ENCODE results near the gene FBXO21.
"Not testable (repeated sequence)": the region's sequence is repeated elsewhere in the genome, so short reads cannot be mapped to it uniquely, and the experiment has no call there.

FBXO21 gene

DNA sequence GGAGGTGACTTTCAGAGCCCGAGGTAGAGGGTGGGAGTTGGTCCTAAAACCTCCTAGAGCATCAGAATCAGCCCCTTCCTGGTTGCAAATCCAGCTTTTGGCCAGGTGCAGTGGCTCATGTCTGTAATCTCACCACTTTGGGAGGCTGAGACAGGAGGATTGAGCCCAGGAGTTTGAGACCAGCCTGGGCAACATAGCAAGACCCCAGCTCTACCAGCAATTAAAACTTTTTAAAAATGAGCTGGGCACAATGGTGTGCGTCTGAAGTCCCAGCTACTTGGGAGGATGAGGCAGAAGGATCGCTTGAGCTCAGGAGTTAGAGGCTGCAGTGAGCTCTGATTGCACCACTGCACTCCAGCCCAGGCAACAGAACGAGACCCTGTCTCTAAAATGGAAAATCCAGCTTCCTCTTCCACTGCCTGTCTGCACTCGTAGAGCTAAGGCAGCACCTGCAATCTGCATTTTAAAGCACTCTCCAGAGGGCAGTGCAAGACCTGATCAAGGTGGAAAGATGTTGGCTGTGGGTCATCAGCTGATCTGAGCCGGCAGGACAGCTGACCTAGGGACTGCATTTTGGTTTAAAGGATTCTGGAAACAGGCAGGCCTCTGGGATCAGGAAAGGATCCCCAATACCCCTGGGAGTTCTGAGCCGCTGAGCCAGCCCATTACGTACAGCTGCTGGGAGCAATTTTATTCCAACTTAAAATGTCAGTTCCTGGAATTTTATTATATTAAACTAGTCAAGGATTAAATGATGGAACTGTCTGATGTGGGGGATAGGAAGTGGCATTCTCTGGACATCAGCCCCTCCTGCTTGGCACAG lies 89.2 kb downstream of the FBXO21 start:
- DNase-seq = no peak

GRCh38 chr12:117100251-117100650 lies 90.0 kb downstream of the FBXO21 start:
- DNase-seq = no peak

DNA sequence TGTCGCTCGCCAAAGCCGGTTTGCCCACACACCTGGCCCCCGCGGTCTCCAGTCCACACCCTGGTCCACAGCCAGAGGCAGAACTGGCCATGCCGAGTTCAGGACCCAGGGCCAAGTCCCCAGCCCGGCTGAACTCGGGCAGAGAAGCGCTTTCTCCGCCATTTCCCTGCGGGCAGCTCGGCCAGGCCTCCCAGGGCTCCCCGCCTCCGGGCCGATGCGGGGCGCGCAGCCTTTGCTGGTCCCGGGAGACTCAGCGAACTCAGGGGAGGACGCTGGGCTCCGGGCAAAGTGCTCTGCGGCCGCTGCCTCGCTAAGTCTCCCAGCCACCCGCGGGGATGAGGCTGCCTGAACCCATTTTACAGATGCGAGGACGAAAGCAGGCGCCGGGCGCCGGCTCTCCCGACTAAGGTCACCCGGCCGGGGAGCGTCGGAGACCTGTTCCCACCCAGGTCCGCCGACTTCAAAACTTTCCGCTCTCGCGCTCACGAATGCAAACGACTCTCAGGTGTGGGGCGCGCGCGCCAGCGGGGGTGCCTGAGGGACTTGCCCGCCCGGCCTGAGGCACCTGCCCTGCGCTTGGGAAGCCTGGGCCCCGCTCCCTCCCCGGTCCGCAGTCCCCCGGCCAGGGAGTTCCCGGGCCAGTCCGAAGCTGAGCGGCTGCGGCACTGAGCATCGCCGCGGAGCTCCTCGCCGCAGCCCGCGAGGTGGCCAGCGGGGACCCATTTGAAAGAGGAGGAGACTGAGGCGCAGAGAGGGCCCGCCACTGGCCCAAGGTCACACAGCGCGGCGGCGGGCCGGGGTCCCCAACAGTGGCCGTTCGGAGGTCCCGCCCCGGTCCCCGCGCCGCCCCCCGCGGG lies 91.7 kb downstream of the FBXO21 start:
- DNase-seq = no peak

- DNase-seq = no peak
These were observed 92.3 kb downstream of the FBXO21 start for GRCh38 chr12:117098024-117098360.

DNA sequence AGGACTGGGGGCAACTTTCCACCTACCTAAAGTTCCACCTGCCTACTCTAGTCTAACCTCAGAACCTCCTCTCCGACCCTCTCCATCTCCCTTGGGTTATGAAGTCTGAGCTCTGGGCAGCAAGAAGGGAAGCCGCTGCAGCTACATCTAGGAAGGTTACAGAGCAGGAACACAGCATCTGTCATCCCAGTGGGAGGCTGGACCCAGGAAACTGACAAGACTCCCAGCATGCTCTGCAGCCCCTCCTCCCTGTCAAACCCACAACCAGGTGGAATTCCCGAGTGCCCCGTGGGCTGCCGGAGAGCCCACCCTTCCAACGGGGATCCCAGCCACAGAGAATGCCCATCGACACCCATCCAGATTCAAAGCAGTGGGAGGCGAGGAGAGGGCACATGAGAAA lies 93.1 kb downstream of the FBXO21 start:
- DNase-seq = peak; percentile 34

- DNase-seq = no peak
These were observed 93.7 kb downstream of the FBXO21 start for GRCh38 chr12:117096501-117097042.

GRCh38 chr12:117095191-117095590 lies 95.1 kb downstream of the FBXO21 start:
- DNase-seq = not testable (repeated sequence)

DNA sequence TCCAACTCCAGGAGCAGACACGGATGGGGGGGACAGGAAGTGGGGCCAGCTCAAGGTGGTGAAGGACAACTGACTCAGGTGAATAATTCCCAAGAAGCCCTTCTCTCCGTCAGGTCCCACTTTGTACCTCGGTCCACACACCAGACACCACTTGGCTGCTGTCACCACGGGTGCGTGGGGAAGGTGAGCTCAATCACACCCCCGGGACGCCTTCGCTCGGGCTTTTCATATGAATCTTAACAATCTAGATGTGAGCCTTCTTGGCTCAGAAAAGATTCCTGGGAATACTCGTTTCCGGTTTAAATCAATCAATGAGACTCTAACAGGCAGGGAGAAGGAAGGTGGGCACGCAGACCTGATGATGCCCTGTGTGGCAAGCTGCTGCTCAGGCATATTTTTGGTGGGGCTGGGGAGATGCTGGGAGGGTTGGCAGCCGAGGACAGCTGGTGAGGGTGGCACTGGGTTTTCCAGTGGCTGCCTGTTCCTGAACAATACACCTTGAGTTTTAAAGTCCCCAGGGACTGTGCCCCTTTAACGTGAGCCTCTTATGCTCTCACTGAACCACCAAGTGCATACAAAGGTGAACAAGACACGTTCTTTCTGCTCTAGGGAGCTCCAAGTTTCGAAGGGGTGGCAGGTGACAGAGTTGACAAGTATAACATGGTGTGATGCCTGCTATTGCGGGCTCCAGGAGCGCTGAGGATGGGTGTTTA lies 96.2 kb downstream of the FBXO21 start:
- DNase-seq = no peak

- DNase-seq = no peak
These were observed 96.8 kb downstream of the FBXO21 start for GRCh38 chr12:117093431-117093830.

GRCh38 chr12:117092886-117093285 lies 97.4 kb downstream of the FBXO21 start:
- DNase-seq = no peak

DNA sequence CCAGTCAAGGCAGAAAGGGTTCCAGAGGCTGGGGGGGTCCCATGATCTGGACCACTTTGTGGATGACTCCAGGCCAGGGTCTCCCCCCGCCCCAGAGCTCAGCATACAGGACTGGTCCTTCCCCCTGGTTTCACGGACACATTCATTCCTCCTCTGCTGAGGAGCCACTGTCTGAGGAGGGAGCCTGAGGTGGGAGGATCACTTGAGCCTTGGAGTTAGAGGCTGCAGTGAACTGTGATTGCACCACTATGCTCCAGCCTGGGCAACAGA lies 97.8 kb downstream of the FBXO21 start:
- no peak for DNase-seq

Data from NCI-H1694 treated with DMSO at 0.1 percent for 48 hours (cell line).